Central memory CD8-positive, alpha-beta T cell (primary cell): ENCODE results near the gene INMT.

Experiments
- ATAC-seq: fragments of 150-1000 bp; cut with Tn5 transposase; replicated peaks from 2 replicates; pipeline ENCODE4 v1.10.0; 2022; ENCODE audit warnings: mild to moderate bottlenecking, moderate FRiP score, moderate number of reproducible peaks; ENCODE audit not compliant: poor library complexity, severe bottlenecking; ENCODE audit errors: extremely low read depth
- DNase-seq, 2 donors: peaks; one replicate each; pipeline ENCODE4 v3.0.0; 2021; ENCODE audit warnings: low spot score in 2 of 2
- H3K27ac Mint-ChIP-seq: one replicate; pipeline ENCODE4 v1.8.0; 2022; ENCODE audit warnings: low read depth, mild to moderate bottlenecking, moderate library complexity, mixed read lengths
- H3K27me3 Mint-ChIP-seq: one replicate; pipeline ENCODE4 v1.8.0; 2022; ENCODE audit warnings: mixed read lengths
- H3K36me3 Mint-ChIP-seq: one replicate; pipeline ENCODE4 v1.8.0; 2022; ENCODE audit warnings: mild to moderate bottlenecking, moderate library complexity, mixed read lengths; ENCODE audit not compliant: insufficient read depth
- H3K4me1 Mint-ChIP-seq: one replicate; pipeline ENCODE4 v1.8.0; 2022; ENCODE audit warnings: mixed read lengths
- H3K4me3 Mint-ChIP-seq: one replicate; pipeline ENCODE4 v1.8.0; 2022; ENCODE audit warnings: mild to moderate bottlenecking, moderate library complexity, mixed read lengths
- H3K9me3 Mint-ChIP-seq: one replicate; pipeline ENCODE4 v1.8.0; 2022; ENCODE audit warnings: mixed read lengths

INMT gene

GRCh38 chr7:30785786-30786185, 33.9 kb downstream of the INMT start:
- Mint-ChIP-seq H3K4me3 (no peak overlapping the region), H3K36me3 (peaks cover 3% of the 10 kb centered on the region), H3K27ac (no peak overlapping the region), H3K27me3 (no peaks in the 10 kb centered on the region), H3K9me3 (no peaks in the 10 kb centered on the region), H3K4me1 (no peaks in the 10 kb centered on the region)
- DNase-seq (no peak), ATAC-seq (no peak)

DNA sequence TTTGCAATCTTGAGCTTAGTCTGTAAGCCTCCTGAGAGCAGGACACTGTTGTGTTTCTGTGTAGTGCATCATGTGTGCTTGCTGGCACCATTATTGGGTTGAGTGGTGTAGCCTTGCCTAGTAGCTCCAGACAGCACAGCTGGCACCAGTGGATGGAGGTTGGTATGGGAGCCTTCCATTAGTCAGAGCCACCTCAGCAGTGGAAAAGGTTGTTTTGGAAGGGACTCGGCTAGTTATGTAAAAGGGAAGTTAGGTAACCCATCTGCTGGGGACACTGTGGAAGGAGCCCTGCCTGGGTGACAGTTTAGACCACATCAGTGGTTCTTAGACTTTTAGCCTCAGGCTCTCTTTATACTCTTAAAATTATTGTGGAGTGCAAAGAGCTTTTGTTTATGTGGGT, 35.6 kb downstream of the INMT start:
- H3K27me3 Mint-ChIP-seq = no peaks in the 10 kb centered on the region
- no peak overlapping the region for H3K27ac Mint-ChIP-seq
- no peak overlapping the region for H3K4me3 Mint-ChIP-seq
- DNase-seq (no peak), ATAC-seq (no peak)
- H3K9me3 Mint-ChIP-seq = no peaks in the 10 kb centered on the region
- no peaks in the 10 kb centered on the region for H3K4me1 Mint-ChIP-seq
- H3K36me3 Mint-ChIP-seq = peaks cover 3% of the 10 kb centered on the region

DNA sequence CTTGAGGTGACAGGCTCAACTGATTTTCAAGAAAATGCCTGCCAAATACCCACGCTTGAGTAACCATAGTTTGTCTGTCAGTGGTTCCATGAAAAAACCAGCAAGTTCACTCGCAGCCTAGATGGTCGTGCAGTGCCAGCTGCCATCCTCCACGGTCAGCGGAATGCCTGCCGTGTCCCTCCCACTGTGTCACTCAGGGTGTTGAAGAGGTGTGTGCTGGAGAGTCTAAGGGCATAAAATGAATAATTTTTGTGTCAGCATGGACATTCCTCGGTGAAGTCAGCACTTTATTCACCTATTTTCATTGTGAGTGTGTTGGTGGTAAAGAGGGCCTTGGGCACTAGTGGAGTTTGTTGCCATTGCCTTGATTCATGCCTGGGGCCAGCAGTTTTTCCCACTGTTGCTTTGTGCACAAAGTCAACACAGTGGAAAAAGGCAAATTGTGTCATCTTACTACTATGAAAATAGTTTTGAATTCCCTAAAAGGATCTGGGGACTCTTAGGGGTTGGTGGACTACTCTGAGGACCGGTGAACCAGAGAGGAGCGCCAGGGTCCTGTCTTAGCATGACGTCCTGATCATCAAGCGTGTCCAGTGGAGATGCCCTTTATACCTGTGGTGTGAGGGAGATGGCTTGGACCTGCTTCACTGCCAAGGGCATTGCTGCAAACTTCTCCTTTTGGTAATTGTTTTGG, 36.9 kb downstream of the INMT start:
- Mint-ChIP-seq H3K27ac (no peak overlapping the region), H3K4me1 (no peaks in the 10 kb centered on the region), H3K36me3 (no peaks in the 10 kb centered on the region), H3K4me3 (no peak overlapping the region), H3K27me3 (no peaks in the 10 kb centered on the region), H3K9me3 (no peaks in the 10 kb centered on the region)
- ATAC-seq (no peak), DNase-seq (no peak)

DNA sequence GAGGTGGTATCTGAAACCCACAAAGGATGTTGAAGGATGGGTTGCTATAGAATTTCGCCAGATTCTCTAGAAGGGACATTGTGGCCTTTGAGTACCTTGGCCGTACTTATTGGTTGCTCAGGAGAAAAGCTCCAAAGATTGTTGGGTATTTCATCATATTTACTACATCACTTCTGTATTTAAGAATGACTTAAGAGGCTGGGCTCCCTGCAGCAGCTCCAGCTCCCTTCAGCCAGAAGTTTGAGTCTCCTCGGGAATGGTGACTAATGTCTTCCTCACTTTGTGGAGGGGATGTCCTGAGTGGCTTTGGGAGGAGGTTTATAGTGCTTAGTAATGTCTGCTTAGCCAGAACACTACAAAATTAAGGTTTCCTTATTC, 37.4 kb downstream of the INMT start:
- Mint-ChIP-seq H3K4me1 (no peaks in the 10 kb centered on the region), H3K9me3 (no peaks in the 10 kb centered on the region), H3K27me3 (no peaks in the 10 kb centered on the region), H3K4me3 (no peak overlapping the region), H3K36me3 (no peaks in the 10 kb centered on the region), H3K27ac (no peak overlapping the region)
- ATAC-seq (no peak), DNase-seq (no peak)

GRCh38 chr7:30790356-30790755, 38.4 kb downstream of the INMT start:
- DNase-seq (no peak), ATAC-seq (no peak)
- H3K27ac Mint-ChIP-seq = no peak overlapping the region
- H3K36me3 Mint-ChIP-seq = no peaks in the 10 kb centered on the region
- no peak overlapping the region for H3K4me3 Mint-ChIP-seq
- H3K27me3 Mint-ChIP-seq = no peaks in the 10 kb centered on the region
- no peaks in the 10 kb centered on the region for H3K4me1 Mint-ChIP-seq
- no peaks in the 10 kb centered on the region for H3K9me3 Mint-ChIP-seq

DNA sequence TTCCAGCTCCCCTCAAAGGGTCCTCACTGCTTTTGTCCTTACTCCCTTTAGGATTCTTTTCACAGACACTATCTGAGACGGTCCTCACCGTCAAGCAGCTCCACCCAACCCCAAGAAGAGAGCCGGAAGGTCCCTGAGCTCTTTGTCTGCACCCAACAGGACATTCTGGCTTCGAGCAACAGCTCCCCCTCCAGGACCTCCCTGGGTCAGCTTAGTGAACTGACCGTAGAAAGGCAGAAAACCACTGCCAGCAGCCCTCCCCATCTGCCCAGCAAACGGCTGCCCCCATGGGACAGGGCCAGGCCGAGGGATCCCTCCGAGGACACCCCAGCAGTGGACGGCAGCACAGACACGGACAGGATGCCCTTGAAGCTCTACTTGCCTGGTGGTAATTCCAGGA, 39.2 kb downstream of the INMT start:
- Mint-ChIP-seq H3K36me3 (no peaks in the 10 kb centered on the region), H3K27me3 (no peaks in the 10 kb centered on the region), H3K4me3 (no peak overlapping the region), H3K4me1 (peaks cover 4% of the 10 kb centered on the region), H3K27ac (no peak overlapping the region), H3K9me3 (no peaks in the 10 kb centered on the region)
- DNase-seq (no peak), ATAC-seq (no peak)

DNA sequence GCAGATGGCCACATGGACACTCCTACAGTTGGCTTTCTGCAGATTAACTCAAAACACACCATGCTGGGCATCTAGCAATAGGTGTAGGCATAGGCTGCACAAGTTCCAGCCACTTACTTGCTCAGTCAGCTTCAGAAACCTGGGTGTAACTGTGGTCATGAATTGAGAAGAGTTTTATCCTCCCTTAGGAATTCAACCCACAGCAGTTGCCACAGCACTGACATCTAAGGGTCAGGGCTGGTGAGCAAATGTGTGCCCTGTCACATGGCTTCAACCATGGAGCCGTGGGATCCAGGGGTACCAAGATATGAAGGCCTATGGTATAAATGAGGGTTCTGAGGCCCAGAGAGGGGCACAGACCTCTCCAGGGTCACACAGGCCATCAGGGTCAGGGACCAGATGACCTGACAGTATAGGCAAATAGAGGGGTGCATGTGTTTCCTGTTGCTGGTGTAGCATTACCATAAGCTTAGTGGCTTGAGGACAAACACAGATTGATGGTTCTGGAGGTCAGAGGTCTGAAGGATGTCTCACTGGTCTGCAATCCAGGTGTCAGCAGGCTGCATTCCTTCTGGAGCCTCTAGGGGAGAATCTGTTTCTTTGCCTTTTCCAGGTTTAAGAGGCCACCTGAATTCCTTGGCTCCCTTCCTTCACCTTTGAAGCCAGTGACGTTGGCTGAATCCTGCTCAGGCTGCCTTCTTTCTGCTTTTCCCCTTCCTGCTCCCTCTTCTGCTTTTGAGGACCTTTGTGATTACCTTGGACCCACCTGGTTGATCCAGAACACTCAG, 43.4 kb downstream of the INMT start:
- Mint-ChIP-seq H3K36me3 (no peaks in the 10 kb centered on the region), H3K27me3 (no peaks in the 10 kb centered on the region), H3K4me3 (no peak overlapping the region), H3K9me3 (no peaks in the 10 kb centered on the region), H3K27ac (no peak overlapping the region), H3K4me1 (peaks cover 6% of the 10 kb centered on the region)
- DNase-seq (no peak), ATAC-seq (no peak)

- ATAC-seq (no peak), DNase-seq (no peak)
- Mint-ChIP-seq H3K36me3 (no peaks in the 10 kb centered on the region), H3K4me1 (peaks cover 6% of the 10 kb centered on the region), H3K27me3 (no peaks in the 10 kb centered on the region), H3K4me3 (no peak overlapping the region), H3K9me3 (no peaks in the 10 kb centered on the region), H3K27ac (no peak overlapping the region)
Observed at GRCh38 chr7:30796105-30796869, 44.4 kb downstream of the INMT start.

GRCh38 chr7:30797176-30798040, 45.5 kb downstream of the INMT start:
- Mint-ChIP-seq H3K36me3 (no peaks in the 10 kb centered on the region), H3K27ac (peak overlapping the region; percentile 22), H3K4me3 (no peak overlapping the region), H3K27me3 (no peaks in the 10 kb centered on the region), H3K4me1 (peaks cover 6% of the 10 kb centered on the region), H3K9me3 (no peaks in the 10 kb centered on the region)
- no peak for ATAC-seq
- DNase-seq = no peak

DNA sequence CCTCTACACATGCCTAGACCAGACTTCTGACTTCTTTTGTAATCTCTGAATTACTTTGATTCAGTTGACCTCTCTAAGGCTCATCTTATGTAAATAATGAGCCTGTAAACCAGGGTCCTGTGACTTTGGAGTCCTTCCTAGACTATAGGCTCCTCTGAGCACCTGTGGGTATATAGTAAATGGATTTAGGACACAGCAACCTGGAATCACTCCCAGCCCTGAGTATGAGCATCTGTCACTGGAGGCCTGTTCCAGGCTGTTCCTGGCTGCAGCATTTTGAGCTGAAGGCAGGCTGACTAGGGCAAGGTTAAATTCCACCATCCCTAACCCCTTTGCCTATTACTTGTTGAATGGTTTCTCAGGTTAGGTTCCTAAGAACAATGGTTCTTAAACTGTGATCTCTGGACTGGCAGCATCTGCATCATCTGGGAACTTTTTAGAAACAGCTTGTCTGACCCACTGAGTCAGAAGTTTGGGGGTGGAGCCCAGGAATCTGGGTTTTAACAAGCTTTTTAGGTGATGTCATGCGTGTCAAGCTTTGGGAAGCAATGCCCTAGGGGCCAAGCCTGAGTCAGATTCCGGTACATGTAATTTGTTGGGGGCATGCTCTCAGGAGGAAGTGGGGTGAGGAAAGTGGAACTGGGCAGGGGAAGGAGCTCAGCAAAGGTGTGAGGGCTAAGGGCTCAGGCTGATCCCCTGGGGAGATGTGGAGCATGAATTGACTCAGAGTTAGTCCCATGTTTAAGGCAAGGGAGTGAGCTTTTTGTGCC, 47.5 kb downstream of the INMT start:
- no peaks in the 10 kb centered on the region for H3K36me3 Mint-ChIP-seq
- H3K27me3 Mint-ChIP-seq = no peaks in the 10 kb centered on the region
- ATAC-seq (no peak), DNase-seq (no peak)
- H3K4me1 Mint-ChIP-seq = peaks cover 6% of the 10 kb centered on the region
- H3K9me3 Mint-ChIP-seq = no peaks in the 10 kb centered on the region
- H3K4me3 Mint-ChIP-seq = no peak overlapping the region
- H3K27ac Mint-ChIP-seq = no peak overlapping the region

GRCh38 chr7:30799976-30800661, 48.2 kb downstream of the INMT start:
- Mint-ChIP-seq H3K4me3 (no peak overlapping the region), H3K27ac (no peak overlapping the region)
- ATAC-seq = no peak

More at GRCh38 chr7:30799976-30800661, 48.2 kb downstream of the INMT start:
- no peaks in the 10 kb centered on the region for H3K27me3 Mint-ChIP-seq
- DNase-seq = no peak
- H3K36me3 Mint-ChIP-seq = peaks cover 2% of the 10 kb centered on the region
- H3K9me3 Mint-ChIP-seq = no peaks in the 10 kb centered on the region
- H3K4me1 Mint-ChIP-seq = peaks cover 6% of the 10 kb centered on the region
